K562 (cell line): ENCODE results near the gene TPCN1. TPM values are rescaled to one million over a fixed set of nuclear protein-coding genes. Genes with fewer than 3 reads are reported as not detected.

Experiments
- BCOR ChIP-seq: fragments of 450-650 bp; IDR thresholded peaks from 2 replicates; pipeline ENCODE4 v1.6.1; 2016
- BRF1 ChIP-seq: IDR thresholded peaks from 3 replicates; pipeline ENCODE4 v1.6.1; 2011; ENCODE audit warnings: borderline replicate concordance, mild to moderate bottlenecking; ENCODE audit not compliant: insufficient read length; ENCODE audit errors: extremely low read depth
- ELF4 ChIP-seq: fragments of 450-650 bp; formaldehyde crosslinking; IDR thresholded peaks from 2 replicates; pipeline ENCODE4 v1.4.0; 2022; ENCODE audit warnings: missing genetic modification characterization
- EP300 ChIP-seq: IDR thresholded peaks from 2 replicates; pipeline ENCODE4 v1.6.1; 2012; ENCODE audit warnings: low read length, improper control_type of control experiment
- ESRRA ChIP-seq: fragments of 450-650 bp; IDR thresholded peaks from 2 replicates; pipeline ENCODE4 v1.6.1; 2014; ENCODE audit warnings: low read depth, mild to moderate bottlenecking, moderate library complexity, borderline replicate concordance
- GATAD2B ChIP-seq: fragments of 450-650 bp; IDR thresholded peaks from 2 replicates; pipeline ENCODE4 v1.6.1; 2017; ENCODE audit warnings: mild to moderate bottlenecking, borderline replicate concordance
- HMG20B ChIP-seq: fragments of 250-450 bp; sonication (Bioruptor Pico); IDR thresholded peaks from 2 replicates; pipeline ENCODE4 v1.5.0; 2021; ENCODE audit warnings: mild to moderate bottlenecking
- KLF1 ChIP-seq: fragments of 450-650 bp; IDR thresholded peaks from 2 replicates; pipeline ENCODE4 v1.6.1; 2016; ENCODE audit warnings: missing genetic modification characterization, missing compliant biosample characterization
- NCOR1 ChIP-seq: fragments of 450-650 bp; IDR thresholded peaks from 2 replicates; pipeline ENCODE4 v1.6.1; 2016; ENCODE audit warnings: mild to moderate bottlenecking, moderate library complexity
- PHF20 ChIP-seq: fragments of 450-650 bp; IDR thresholded peaks from 2 replicates; pipeline ENCODE4 v1.6.1; 2018; ENCODE audit not compliant: partially characterized antibody
- PML ChIP-seq: IDR thresholded peaks from 2 replicates; pipeline ENCODE4 v1.6.1; 2012; ENCODE audit warnings: low read length, inconsistent platforms
- RB1 ChIP-seq: fragments of 450-650 bp; IDR thresholded peaks from 2 replicates; pipeline ENCODE4 v1.6.1; 2017; ENCODE audit warnings: low read depth, mild to moderate bottlenecking
- TARDBP ChIP-seq: fragments of 450-650 bp; IDR thresholded peaks from 2 replicates; pipeline ENCODE4 v1.6.1; 2016
- ZFX ChIP-seq: sonication (generic); formaldehyde crosslinking; IDR thresholded peaks from 2 replicates; pipeline ENCODE4 v1.8.0; 2022; ENCODE audit warnings: mild to moderate bottlenecking, missing genetic modification reagents, moderate library complexity
- ZNF217 ChIP-seq: sonication (generic); formaldehyde crosslinking; IDR thresholded peaks from 2 replicates; pipeline ENCODE4 v1.8.0; 2022; ENCODE audit warnings: mild to moderate bottlenecking, missing genetic modification reagents
- ZNF274 ChIP-seq: IDR thresholded peaks from 2 replicates; pipeline ENCODE4 v1.6.1; 2011; ENCODE audit warnings: low read depth, mild to moderate bottlenecking, low read length, moderate library complexity, borderline replicate concordance
- ZNF282 ChIP-seq: sonication (generic); formaldehyde crosslinking; IDR thresholded peaks from 2 replicates; pipeline ENCODE4 v1.8.1; 2023; ENCODE audit warnings: missing genetic modification reagents
- ZNF584 ChIP-seq: fragments of 200-800 bp; sonication (Bioruptor generic); IDR thresholded peaks from 2 replicates; pipeline ENCODE4 v1.6.1; 2016; ENCODE audit warnings: low read depth, mild to moderate bottlenecking, missing genetic modification characterization, missing compliant biosample characterization
- ZNF695 ChIP-seq: fragments of 450-650 bp; formaldehyde crosslinking; IDR thresholded peaks from 2 replicates; pipeline ENCODE4 v1.4.0; 2020; ENCODE audit warnings: mild to moderate bottlenecking, moderate library complexity
- ZSCAN32 ChIP-seq: fragments of 450-650 bp; formaldehyde crosslinking; IDR thresholded peaks from 2 replicates; pipeline ENCODE4 v1.4.0; 2020; ENCODE audit warnings: mild to moderate bottlenecking, moderate library complexity
- polyA plus RNA-seq, 8 experiments: library from polyadenylated mRNA; depleted of rRNA in 4 of 8; stranded (reverse) in 5 of 8; unstranded in 3 of 8; fragments of >200 nt; fragmentation: Nextera tagmentation in 2 of 8; fragmentation: Illumina TruSeq in 1 of 8; extraction: Ambion mirVana in 2 of 8; extraction: Trizol in 1 of 8; gene quantifications; 2 replicates each; pipeline versions ENCODE4 v1.2.1 to v1.2.3, GENCODE V29; 2011 to 2014; ENCODE audit warnings: inconsistent platforms in 1 of 8, missing spikeins in 1 of 8
- total RNA-seq, 7 experiments: library from RNA; depleted of rRNA in 6 of 7; stranded (reverse); fragments of >200 nt in 6 of 7; fragmentation: Illumina TruSeq in 2 of 7; extraction: Trizol in 2 of 7; gene quantifications; 2 replicates each; pipeline versions ENCODE4 v1.2.1 to v1.2.3, GENCODE V29; 2011 to 2021; ENCODE audit warnings: low replicate concordance in 1 of 7
- TF ChIP-seq, protein P1 (sequence below): fragments of 450-650 bp; formaldehyde crosslinking; IDR thresholded peaks from 2 replicates; pipeline ENCODE4 v1.4.0; 2022; ENCODE audit warnings: missing genetic modification characterization
- TF ChIP-seq, protein P2 (sequence below): IDR thresholded peaks from 2 replicates; pipeline ENCODE4 v1.6.1; 2011; ENCODE audit warnings: borderline replicate concordance, low read depth, mild to moderate bottlenecking, moderate library complexity, low read length; ENCODE audit not compliant: insufficient read depth, poor library complexity, severe bottlenecking
- TF ChIP-seq, protein P3 (sequence below): fragments of 250-450 bp; sonication (Bioruptor Pico); IDR thresholded peaks from 2 replicates; pipeline ENCODE4 v1.4.0; 2020; ENCODE audit warnings: mild to moderate bottlenecking, moderate library complexity
- TF ChIP-seq, protein P4 (sequence below): sonication (generic); formaldehyde crosslinking; IDR thresholded peaks from 2 replicates; pipeline ENCODE4 v1.8.0; 2022; ENCODE audit warnings: mild to moderate bottlenecking, missing genetic modification reagents

The TPCN1 gene
- total and polyA plus RNA-seq, 9 of the 15 experiments (the other 6 are each of a cell fraction or from before 2014, with no cell fraction given): 0.80 to 23.8 (median 7.4) TPM

DNA sequence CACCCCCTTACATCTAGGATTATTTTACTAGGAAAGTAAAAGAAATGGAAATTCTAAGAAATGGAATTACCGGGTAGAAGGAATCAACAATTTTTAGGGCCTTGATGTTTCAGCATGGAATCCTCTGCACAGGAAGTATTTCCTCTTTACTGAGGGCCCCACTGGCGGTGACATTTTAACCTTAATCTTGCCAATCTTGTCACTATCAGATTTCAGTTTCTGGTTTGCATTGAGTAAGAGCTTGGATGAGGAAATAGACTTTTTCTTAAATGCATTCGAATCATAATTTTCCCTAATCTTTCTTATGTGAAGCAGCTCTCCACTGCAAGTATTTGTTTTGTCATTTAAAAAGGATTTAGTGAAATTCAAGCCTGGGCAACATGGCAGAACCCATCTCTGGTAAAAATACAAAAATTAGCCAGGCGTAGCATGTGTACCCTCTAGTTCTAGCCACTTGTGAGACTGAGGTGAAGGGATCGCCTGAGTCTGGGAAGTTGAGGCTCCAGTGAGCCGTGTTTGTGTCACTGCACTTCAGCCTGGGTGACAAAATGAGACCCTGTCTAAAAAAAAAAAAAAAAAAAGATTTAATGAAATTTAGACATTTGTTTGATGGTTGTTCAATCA is 40.7 kb downstream of the TPCN1 start (continued):
- TF ChIP-seq ZNF584 (CRISPR knock-in tag) (peak; percentile 56; the same call in 1 of the 2 replicates), KLF1 (tag) (no peak), ESRRA (no peak), ELF4 (CRISPR knock-in tag) (no peak), HMG20B (CRISPR knock-in tag) (no peak), NCOR1 (no peak), TARDBP (no peak), RB1 (no peak), ZFX (CRISPR knock-in tag) (no peak), ZNF217 (CRISPR knock-in tag) (no peak), ZNF695 (no peak), ZSCAN32 (CRISPR knock-in tag) (no peak), ZNF274 (no peak), BRF1 (no peak), EP300 (peak; percentile 87), ZNF282 (CRISPR knock-in tag) (no peak), GATAD2B (no peak), PHF20 (no peak), PML (no peak), BCOR (no peak)
- TF ChIP-seq, protein P1, sequence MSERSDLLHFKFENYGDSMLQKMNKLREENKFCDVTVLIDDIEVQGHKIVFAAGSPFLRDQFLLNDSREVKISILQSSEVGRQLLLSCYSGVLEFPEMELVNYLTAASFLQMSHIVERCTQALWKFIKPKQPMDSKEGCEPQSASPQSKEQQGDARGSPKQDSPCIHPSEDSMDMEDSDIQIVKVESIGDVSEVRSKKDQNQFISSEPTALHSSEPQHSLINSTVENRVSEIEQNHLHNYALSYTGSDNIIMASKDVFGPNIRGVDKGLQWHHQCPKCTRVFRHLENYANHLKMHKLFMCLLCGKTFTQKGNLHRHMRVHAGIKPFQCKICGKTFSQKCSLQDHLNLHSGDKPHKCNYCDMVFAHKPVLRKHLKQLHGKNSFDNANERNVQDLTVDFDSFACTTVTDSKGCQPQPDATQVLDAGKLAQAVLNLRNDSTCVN: no peak
- TF ChIP-seq, protein P2, sequence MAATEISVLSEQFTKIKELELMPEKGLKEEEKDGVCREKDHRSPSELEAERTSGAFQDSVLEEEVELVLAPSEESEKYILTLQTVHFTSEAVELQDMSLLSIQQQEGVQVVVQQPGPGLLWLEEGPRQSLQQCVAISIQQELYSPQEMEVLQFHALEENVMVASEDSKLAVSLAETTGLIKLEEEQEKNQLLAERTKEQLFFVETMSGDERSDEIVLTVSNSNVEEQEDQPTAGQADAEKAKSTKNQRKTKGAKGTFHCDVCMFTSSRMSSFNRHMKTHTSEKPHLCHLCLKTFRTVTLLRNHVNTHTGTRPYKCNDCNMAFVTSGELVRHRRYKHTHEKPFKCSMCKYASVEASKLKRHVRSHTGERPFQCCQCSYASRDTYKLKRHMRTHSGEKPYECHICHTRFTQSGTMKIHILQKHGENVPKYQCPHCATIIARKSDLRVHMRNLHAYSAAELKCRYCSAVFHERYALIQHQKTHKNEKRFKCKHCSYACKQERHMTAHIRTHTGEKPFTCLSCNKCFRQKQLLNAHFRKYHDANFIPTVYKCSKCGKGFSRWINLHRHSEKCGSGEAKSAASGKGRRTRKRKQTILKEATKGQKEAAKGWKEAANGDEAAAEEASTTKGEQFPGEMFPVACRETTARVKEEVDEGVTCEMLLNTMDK: no peak
- TF ChIP-seq, protein P3, sequence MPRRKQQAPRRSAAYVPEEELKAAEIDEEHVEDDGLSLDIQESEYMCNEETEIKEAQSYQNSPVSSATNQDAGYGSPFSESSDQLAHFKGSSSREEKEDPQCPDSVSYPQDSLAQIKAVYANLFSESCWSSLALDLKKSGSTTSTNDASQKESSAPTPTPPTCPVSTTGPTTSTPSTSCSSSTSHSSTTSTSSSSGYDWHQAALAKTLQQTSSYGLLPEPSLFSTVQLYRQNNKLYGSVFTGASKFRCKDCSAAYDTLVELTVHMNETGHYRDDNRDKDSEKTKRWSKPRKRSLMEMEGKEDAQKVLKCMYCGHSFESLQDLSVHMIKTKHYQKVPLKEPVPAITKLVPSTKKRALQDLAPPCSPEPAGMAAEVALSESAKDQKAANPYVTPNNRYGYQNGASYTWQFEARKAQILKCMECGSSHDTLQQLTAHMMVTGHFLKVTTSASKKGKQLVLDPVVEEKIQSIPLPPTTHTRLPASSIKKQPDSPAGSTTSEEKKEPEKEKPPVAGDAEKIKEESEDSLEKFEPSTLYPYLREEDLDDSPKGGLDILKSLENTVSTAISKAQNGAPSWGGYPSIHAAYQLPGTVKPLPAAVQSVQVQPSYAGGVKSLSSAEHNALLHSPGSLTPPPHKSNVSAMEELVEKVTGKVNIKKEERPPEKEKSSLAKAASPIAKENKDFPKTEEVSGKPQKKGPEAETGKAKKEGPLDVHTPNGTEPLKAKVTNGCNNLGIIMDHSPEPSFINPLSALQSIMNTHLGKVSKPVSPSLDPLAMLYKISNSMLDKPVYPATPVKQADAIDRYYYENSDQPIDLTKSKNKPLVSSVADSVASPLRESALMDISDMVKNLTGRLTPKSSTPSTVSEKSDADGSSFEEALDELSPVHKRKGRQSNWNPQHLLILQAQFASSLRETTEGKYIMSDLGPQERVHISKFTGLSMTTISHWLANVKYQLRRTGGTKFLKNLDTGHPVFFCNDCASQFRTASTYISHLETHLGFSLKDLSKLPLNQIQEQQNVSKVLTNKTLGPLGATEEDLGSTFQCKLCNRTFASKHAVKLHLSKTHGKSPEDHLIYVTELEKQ (CRISPR knock-in tag): no peak
- TF ChIP-seq, protein P4, sequence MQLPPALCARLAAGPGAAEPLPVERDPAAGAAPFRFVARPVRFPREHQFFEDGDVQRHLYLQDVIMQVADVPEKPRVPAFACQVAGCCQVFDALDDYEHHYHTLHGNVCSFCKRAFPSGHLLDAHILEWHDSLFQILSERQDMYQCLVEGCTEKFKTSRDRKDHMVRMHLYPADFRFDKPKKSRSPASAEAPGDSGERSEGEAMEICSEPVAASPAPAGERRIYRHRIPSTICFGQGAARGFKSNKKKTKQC (CRISPR knock-in tag): no peak
